Measurements from ENCODE around the gene DNM2.

The DNM2 gene

GRCh38 chr19:10768936-10769335 lies 51.1 kb downstream of the DNM2 start:
- DNase-seq (ENCODE audit: insufficient read length, low spot score) (no peak), FAIRE-seq (no peak)

- no peak for FAIRE-seq
- no peak for DNase-seq (ENCODE audit: insufficient read length, low spot score)
Observed at GRCh38 chr19:10769533-10770491, 51.9 kb downstream of the DNM2 start.

GRCh38 chr19:10773969-10774368 lies 56.1 kb downstream of the DNM2 start:
- FAIRE-seq = no peak

GRCh38 chr19:10774893-10775292 lies 57.0 kb downstream of the DNM2 start:
- FAIRE-seq (no peak), DNase-seq (ENCODE audit: insufficient read length, low spot score) (no peak)

More at GRCh38 chr19:10773969-10774368, 56.1 kb downstream of the DNM2 start:
- no peak for DNase-seq (ENCODE audit: insufficient read length, low spot score)

GRCh38 chr19:10776900-10777650 lies 59.2 kb downstream of the DNM2 start:
- FAIRE-seq (no peak), DNase-seq (ENCODE audit: insufficient read length, low spot score) (no peak)

GRCh38 chr19:10780368-10780767 lies 62.5 kb downstream of the DNM2 start:
- no peak for FAIRE-seq
- DNase-seq (ENCODE audit: insufficient read length, low spot score) = no peak

- FAIRE-seq = no peak
- DNase-seq (ENCODE audit: insufficient read length, low spot score) = no peak
Observed at GRCh38 chr19:10782795-10783194, 64.9 kb downstream of the DNM2 start.

- no peak for DNase-seq (ENCODE audit: insufficient read length, low spot score)
- no peak for FAIRE-seq
Observed at GRCh38 chr19:10784257-10784656, 66.4 kb downstream of the DNM2 start.

GRCh38 chr19:10788146-10788545 lies 70.3 kb downstream of the DNM2 start:
- DNase-seq (ENCODE audit: insufficient read length, low spot score) (no peak), FAIRE-seq (no peak)

- DNase-seq (ENCODE audit: insufficient read length, low spot score) (no peak), FAIRE-seq (no peak)
Observed at GRCh38 chr19:10789866-10790265, 72.0 kb downstream of the DNM2 start.

- no peak for FAIRE-seq
- no peak for DNase-seq (ENCODE audit: insufficient read length, low spot score)
Observed at GRCh38 chr19:10796653-10797052, 78.8 kb downstream of the DNM2 start.

- no peak for DNase-seq (ENCODE audit: insufficient read length, low spot score)
- no peak for FAIRE-seq
Observed at GRCh38 chr19:10797078-10797477, 79.2 kb downstream of the DNM2 start.

GRCh38 chr19:10797541-10798256 lies 79.8 kb downstream of the DNM2 start:
- no peak for FAIRE-seq

GRCh38 chr19:10800488-10800887 lies 82.6 kb downstream of the DNM2 start:
- FAIRE-seq (no peak), DNase-seq (ENCODE audit: insufficient read length, low spot score) (no peak)

More at GRCh38 chr19:10797541-10798256, 79.8 kb downstream of the DNM2 start:
- no peak for DNase-seq (ENCODE audit: insufficient read length, low spot score)

GRCh38 chr19:10802479-10802878 lies 84.6 kb downstream of the DNM2 start:
- FAIRE-seq = no peak
- no peak for DNase-seq (ENCODE audit: insufficient read length, low spot score)

GRCh38 chr19:10803252-10803651 lies 85.4 kb downstream of the DNM2 start:
- no peak for FAIRE-seq
- no peak for DNase-seq (ENCODE audit: insufficient read length, low spot score)

GRCh38 chr19:10805065-10805757 lies 87.3 kb downstream of the DNM2 start:
- FAIRE-seq = no peak
- DNase-seq (ENCODE audit: insufficient read length, low spot score) = no peak

GRCh38 chr19:10805758-10806247 lies 87.9 kb downstream of the DNM2 start:
- DNase-seq (ENCODE audit: insufficient read length, low spot score) = no peak
- no peak for FAIRE-seq

GRCh38 chr19:10808937-10809649 lies 91.2 kb downstream of the DNM2 start:
- FAIRE-seq (no peak), DNase-seq (ENCODE audit: insufficient read length, low spot score) (no peak)

Measured in HTR-8/SVneo (cell line).